ENCODE measurements around the gene SLC22A2. TPM values are rescaled to one million over a fixed set of nuclear protein-coding genes. Genes with fewer than 3 reads are reported as not detected.

SLC22A2 gene
- total RNA-seq, 2 donors from 2014 or later: not detected

DNA sequence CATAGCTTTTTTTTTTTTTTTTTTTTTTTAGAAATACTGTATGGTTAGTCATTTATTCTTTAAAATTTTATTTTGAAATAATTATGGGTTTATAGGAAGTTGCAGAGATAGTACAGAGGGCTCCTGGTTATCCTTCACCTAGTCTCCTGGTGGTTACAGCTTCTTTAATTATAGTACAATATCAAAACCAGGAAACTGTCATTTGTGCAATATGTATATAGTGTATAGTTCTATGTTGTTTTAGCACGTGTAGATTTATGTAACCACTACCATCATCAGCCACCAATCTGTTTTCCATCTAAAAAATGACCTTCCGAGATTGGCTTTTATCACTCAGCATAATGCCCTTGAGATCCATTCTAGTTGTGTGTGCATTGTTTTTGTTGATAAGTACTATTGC lies 54.7 kb downstream of the SLC22A2 start:
- peaks cover 6% of the 10 kb centered on the region in 2 donors for H3K36me3 Mint-ChIP-seq

DNA sequence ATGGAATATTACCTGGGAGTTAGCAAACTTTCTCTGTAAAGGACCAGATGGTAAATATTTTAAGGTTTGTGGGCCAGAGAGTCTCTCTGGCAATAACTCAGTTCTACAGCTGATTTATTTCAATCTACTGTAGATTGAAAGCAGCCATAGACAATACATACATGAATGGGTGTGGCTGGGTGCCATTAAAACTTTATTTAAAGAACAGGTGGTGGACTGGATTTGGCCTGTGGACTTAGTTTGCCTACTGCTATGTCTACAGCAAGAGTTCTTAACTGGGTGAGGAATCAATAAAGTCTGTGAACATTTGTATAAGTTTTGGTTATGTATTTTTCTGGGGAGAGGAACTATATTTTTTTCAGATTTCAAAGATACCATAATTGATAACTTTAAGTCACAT lies 55.1 kb downstream of the SLC22A2 start:
- Mint-ChIP-seq H3K27ac (no peak overlapping the region), H3K9me3 (peaks cover 4 to 17% of the 10 kb centered on the region in 2 donors), H3K36me3 (peaks cover 6% of the 10 kb centered on the region in 2 donors)
- no peak for ATAC-seq
- no peak for DNase-seq (ENCODE audit: low spot score in 2 of 2)

More for the DNA sequence above, 54.7 kb downstream of the SLC22A2 start:
- no peak overlapping the region for H3K27ac Mint-ChIP-seq
- H3K9me3 Mint-ChIP-seq: peaks cover 4 to 17% of the 10 kb centered on the region in 2 donors
- DNase-seq (ENCODE audit: low spot score in 2 of 2) (no peak), ATAC-seq (no peak)

DNA sequence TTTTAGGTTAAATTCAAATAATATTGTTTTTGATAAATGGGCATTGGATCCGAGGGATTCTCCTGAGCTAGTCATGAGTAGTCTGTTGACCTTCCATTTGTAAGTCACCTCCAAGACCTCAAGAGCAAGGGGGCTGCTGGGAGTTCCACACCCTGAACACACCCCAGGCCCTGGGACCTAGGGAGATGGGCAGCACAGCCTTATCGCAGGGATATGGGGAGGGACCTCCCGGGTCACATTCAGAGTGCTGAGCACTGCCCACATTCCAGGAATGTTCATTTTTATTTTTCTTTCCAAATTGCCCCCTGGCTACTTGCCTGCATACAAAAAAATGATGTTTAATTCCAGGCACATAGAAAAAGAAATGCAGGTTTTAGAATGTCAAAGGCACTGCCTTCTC lies 55.5 kb downstream of the SLC22A2 start:
- peaks cover 4 to 16% of the 10 kb centered on the region in 2 donors for H3K9me3 Mint-ChIP-seq
- DNase-seq (ENCODE audit: low spot score in 2 of 2) (no peak), ATAC-seq (no peak)
- H3K36me3 Mint-ChIP-seq: peaks cover 5% of the 10 kb centered on the region in 2 donors
- no peak overlapping the region for H3K27ac Mint-ChIP-seq

DNA sequence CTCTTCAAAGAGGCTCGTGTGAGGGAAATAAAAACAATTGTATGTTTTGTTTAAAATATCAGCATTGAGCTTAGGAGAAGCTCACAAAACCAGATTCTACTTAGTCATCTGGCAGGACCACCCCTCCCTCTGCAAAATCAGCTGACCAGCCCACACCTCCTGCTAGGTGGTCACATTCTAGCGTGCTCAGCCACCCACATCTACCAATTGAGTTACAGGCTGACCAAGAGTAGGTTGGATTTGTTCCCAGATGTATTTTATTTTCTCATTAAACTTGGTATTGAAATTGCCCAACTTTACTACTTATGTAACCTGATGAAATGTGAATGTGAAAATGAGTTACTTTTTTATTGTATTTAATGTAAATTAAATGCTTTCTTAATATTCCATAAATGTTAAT lies 56.2 kb downstream of the SLC22A2 start:
- Mint-ChIP-seq H3K9me3 (peaks cover 4 to 11% of the 10 kb centered on the region in 2 donors), H3K27ac (no peak overlapping the region), H3K36me3 (no peaks in the 10 kb centered on the region)
- DNase-seq (ENCODE audit: low spot score in 2 of 2) (no peak), ATAC-seq (no peak)

DNA sequence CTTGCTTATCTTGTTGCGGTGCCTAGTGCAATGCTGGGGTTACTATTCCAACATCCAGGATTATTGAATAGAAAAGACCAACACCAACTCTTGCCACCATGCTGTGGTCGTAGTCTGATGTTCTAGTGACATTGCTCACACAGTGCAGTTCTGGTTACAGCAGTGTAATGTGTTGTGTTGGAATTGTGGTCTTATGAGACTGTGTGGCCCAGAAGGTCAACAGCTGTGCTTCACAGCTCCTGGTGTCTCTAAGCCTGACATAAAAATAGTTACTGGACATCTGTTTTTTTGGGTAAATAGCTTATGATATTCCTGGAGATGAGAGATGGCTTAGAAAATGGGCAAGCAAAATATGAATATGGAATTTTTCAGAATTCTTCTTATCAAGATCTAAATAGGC lies 57.6 kb downstream of the SLC22A2 start:
- Mint-ChIP-seq H3K9me3 (peaks cover 3 to 11% of the 10 kb centered on the region in 2 donors), H3K36me3 (peaks cover 0 to 6% of the 10 kb centered on the region in 2 donors), H3K27ac (no peak overlapping the region)
- DNase-seq (ENCODE audit: low spot score in 2 of 2): no peak
- ATAC-seq: no peak

DNA sequence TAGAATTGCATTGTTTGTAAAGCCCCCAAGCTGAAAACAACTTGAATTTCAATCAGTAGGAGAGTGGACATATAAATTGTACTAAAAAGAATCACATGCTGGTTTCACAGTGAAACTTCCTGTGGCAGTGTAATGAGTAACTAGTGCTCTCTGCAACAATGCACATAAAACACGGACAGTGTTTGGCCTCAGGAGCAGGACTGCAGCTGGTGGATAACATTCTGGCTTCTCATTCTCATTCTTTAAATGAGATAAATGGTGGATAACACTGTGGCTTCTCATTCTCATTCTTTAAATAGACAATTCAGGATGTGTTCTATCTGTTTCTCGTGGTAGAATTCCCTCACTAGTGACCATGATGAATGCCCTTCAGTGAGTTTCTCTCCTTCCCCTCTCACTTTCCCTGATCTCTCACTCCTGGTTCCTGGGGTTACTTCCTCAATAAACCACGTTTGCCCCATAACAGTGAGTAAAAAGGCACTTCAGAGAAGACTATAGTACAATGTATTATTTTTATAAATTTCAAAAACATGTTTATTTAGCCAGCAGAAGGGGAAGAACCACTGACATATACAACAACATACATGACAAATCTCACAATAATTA lies 59.9 kb downstream of the SLC22A2 start:
- DNase-seq (ENCODE audit: low spot score in 2 of 2): no peak
- Mint-ChIP-seq H3K36me3 (peaks cover 0 to 6% of the 10 kb centered on the region in 2 donors), H3K9me3 (peaks cover 6 to 17% of the 10 kb centered on the region in 2 donors), H3K27ac (no peak overlapping the region)
- no peak for ATAC-seq

DNA sequence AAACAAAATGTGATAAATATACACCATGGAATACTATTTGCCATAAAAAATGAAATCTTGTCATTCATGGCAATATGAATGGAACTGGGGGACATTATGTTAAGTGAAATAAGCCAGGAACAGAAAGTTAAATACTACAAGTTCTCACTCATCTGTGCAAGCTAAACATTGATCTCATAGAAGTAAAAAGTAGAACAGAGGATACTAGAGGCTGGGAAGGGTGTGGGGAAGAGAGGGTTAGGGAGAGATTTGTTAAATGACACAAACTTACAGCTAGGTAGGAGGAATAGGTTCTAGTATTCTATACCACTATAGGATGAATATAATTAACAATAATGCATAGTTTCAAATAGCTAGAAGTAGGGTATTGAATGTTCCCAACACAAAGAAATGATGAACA lies 61.0 kb downstream of the SLC22A2 start:
- ATAC-seq: no peak
- Mint-ChIP-seq H3K36me3 (peaks cover 0 to 6% of the 10 kb centered on the region in 2 donors), H3K9me3 (peaks cover 15 to 21% of the 10 kb centered on the region in 2 donors), H3K27ac (no peak overlapping the region)
- no peak for DNase-seq (ENCODE audit: low spot score in 2 of 2)

DNA sequence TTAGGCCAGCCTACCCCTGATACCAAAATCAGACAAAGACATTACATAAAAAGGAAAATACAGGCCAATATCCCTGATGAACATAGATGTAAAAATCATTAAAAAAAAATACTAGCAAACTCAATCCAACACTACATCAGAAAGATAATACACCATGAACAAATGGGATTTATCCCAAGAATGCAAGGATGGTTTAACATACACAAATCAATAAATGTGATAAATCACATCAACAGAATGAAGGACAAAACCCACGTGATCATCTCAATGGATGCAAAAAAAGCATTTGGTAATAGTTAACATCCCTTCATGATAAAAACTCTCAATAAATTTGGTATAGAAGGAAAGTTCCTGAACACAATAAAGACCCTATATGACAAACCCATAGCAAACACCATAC lies 63.8 kb downstream of the SLC22A2 start:
- Mint-ChIP-seq H3K27ac (no peak overlapping the region), H3K9me3 (peaks cover 21 to 27% of the 10 kb centered on the region in 2 donors), H3K36me3 (peaks cover 0 to 14% of the 10 kb centered on the region in 2 donors)
- ATAC-seq: no peak
- DNase-seq (ENCODE audit: low spot score in 2 of 2): no peak

DNA sequence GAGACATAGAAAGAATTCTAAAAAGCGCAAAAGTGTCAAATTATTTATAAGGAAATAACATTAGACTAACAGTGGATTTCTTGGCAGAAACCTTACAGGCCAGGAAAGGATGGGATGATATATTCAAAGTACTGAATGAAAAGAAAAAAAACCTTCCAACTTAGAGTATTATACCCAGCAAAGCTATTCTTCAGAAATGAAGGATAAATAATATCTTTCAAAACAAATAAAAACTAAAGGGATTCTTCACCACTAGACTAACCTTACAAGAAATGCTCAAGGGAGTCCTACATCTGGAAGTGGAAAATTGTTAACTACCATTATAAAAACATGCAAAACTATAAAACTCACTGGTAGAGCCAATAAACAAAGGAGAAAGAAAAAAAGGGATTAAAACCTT lies 65.8 kb downstream of the SLC22A2 start:
- Mint-ChIP-seq H3K9me3 (peaks cover 21 to 27% of the 10 kb centered on the region in 2 donors), H3K27ac (no peak overlapping the region), H3K36me3 (peaks cover 0 to 14% of the 10 kb centered on the region in 2 donors)
- no peak for ATAC-seq
- DNase-seq (ENCODE audit: low spot score in 2 of 2): no peak

DNA sequence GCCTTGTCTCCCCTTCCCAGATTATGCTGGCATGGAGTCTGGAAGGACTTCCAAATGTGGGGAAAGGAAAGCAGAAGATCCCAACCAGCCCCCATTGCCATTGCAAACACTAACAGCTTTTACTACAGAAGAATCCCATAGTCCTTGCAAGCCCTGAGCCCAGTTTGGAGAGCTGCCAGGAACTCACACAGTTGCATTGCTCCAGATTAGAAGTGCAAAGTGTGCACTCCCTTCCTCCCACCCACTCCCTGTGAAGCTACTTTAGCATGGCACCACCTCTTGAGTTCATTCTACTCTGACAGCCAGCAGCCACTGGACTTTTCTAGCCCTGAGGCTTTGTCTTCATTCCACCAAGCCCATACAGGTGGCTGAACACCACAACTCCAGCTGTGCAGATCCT lies 67.6 kb downstream of the SLC22A2 start:
- Mint-ChIP-seq H3K9me3 (peaks cover 16 to 21% of the 10 kb centered on the region in 2 donors), H3K27ac (no peak overlapping the region), H3K36me3 (peaks cover 0 to 8% of the 10 kb centered on the region in 2 donors)
- ATAC-seq (no peak), DNase-seq (ENCODE audit: low spot score in 2 of 2) (no peak)

DNA sequence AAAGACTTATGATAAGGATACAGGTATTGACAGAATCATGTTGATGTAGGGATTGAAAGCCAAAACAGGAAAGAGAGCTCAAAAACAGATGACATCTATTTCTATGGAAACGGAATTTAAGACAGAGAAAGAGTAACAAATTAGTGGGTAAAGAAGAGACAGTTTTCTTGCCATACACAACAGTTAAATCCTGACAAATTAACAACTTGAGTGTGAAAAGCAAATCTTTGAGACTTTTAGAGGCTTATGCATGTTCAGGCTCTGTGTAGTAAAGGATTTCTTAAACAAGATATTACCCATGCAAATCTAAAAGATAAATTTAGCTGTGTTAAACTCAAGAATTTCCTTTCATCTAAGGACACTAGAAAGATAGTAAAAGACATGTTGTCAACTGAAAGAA lies 68.5 kb downstream of the SLC22A2 start:
- ATAC-seq (no peak), DNase-seq (ENCODE audit: low spot score in 2 of 2) (no peak)
- H3K36me3 Mint-ChIP-seq: peaks cover 0 to 8% of the 10 kb centered on the region in 2 donors
- H3K9me3 Mint-ChIP-seq: peaks cover 16 to 21% of the 10 kb centered on the region in 2 donors
- no peak overlapping the region for H3K27ac Mint-ChIP-seq

DNA sequence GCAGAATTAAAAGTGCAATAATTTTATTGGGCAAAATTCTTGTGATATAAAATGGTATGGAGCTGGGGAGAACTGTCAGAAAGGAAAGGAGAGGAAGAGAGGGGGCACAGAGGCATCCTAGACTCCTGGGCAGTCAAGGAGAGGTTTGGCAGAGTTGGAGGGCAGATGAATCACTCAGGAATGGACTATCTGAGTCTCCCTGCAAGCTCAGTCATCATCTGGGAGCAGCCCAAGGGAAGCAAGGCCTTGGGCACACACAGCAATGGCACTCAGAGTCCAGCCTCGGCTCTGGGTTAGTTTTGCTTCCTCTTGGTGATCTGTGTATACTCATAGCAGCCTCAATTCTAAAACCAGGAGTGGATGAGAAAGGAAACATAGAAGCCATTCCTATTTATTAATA lies 69.8 kb downstream of the SLC22A2 start:
- H3K27ac Mint-ChIP-seq: no peak overlapping the region
- no peak for DNase-seq (ENCODE audit: low spot score in 2 of 2)
- peaks cover 10 to 19% of the 10 kb centered on the region in 2 donors for H3K9me3 Mint-ChIP-seq
- peaks cover 0 to 8% of the 10 kb centered on the region in 2 donors for H3K36me3 Mint-ChIP-seq
- no peak for ATAC-seq

DNA sequence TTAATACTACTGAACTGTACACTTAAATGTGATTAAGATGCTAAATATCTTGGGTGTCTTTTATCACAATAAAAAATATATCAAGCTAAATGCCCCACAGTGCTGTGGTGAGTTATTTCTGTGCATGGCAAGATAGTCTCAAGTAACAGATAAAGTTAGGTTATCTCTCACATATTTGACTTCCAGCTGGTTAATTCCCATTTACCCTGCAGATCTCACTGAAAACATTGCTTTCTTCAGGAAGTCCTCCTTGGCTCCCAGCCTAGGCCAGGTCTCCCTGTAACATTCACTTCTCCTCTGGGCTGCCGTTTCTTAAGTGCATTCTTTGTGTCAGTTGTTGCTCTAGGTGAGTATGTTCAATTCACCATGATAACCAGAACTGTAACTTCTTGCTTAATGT lies 77.9 kb downstream of the SLC22A2 start:
- ATAC-seq: no peak

DNA sequence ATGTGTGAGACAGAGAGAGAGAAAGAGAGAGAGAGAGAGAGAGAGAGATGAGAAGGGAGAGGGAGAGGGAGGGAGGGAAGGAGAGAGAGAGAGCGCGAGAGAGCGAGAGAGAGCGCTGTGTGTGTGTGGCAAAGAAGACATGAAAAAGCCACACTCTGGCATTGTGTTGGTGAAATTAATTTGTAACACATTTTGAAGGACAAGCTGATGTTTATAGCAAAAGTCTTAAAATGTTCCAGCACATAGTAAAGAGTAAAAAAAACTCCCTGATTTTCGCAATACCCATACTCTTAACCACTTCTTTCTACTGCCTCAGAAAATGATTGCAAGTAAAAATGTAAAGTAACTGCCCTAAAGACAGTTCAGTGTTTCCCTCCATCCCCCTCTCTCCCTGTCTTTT lies 80.3 kb downstream of the SLC22A2 start:
- DNase-seq (ENCODE audit: low spot score in 2 of 2) (no peak), ATAC-seq (no peak)
- Mint-ChIP-seq H3K36me3 (no peaks in the 10 kb centered on the region), H3K9me3 (no peaks in the 10 kb centered on the region), H3K27ac (no peak overlapping the region)

More for the DNA sequence above, 77.9 kb downstream of the SLC22A2 start:
- DNase-seq (ENCODE audit: low spot score in 2 of 2): no peak
- Mint-ChIP-seq H3K27ac (no peak overlapping the region), H3K36me3 (no peaks in the 10 kb centered on the region), H3K9me3 (peaks cover 0 to 4% of the 10 kb centered on the region in 2 donors)

DNA sequence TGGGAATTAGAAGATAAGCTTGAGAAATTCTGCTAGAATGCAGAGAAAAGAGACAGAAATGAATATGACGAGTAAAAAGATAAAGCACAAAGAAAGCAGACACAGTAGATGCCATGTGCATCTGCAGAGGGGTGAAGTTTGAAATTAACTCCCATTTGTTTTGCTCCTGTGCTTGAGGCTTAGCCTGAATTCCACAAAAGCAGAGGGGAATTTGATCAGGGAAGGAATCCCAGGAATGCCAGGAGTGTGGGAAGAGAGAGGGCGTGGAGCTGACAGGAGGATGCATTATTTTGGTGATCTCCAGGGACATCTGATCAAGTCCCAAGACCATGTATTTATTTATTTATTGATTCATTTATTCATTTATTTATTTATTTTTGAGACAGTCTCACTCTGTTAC lies 81.4 kb downstream of the SLC22A2 start:
- Mint-ChIP-seq H3K27ac (no peak overlapping the region), H3K36me3 (no peaks in the 10 kb centered on the region), H3K9me3 (no peaks in the 10 kb centered on the region)
- DNase-seq (ENCODE audit: low spot score in 2 of 2) (no peak), ATAC-seq (no peak)

DNA sequence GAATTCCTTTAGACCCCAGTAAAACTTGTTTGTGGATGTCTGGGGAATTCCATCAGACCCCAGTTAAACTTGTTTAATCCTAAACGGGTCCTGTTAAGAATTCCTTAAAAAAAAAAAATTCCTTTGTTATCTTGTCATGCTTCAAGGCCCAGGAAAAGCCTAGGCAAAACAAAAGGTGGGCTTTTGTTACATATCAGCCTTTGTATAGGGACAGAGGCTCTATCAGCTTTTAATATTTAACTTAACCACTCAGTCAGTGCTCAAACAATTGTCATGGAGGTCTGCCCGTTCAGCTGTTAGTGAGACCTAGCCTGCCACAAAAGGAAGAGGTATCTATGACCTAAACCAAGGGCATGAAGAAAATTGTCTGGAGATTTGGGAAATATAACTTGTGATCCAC lies 83.9 kb downstream of the SLC22A2 start:
- ATAC-seq (no peak), DNase-seq (ENCODE audit: low spot score in 2 of 2) (no peak)
- no peaks in the 10 kb centered on the region for H3K36me3 Mint-ChIP-seq
- no peak overlapping the region for H3K27ac Mint-ChIP-seq
- no peaks in the 10 kb centered on the region for H3K9me3 Mint-ChIP-seq

DNA sequence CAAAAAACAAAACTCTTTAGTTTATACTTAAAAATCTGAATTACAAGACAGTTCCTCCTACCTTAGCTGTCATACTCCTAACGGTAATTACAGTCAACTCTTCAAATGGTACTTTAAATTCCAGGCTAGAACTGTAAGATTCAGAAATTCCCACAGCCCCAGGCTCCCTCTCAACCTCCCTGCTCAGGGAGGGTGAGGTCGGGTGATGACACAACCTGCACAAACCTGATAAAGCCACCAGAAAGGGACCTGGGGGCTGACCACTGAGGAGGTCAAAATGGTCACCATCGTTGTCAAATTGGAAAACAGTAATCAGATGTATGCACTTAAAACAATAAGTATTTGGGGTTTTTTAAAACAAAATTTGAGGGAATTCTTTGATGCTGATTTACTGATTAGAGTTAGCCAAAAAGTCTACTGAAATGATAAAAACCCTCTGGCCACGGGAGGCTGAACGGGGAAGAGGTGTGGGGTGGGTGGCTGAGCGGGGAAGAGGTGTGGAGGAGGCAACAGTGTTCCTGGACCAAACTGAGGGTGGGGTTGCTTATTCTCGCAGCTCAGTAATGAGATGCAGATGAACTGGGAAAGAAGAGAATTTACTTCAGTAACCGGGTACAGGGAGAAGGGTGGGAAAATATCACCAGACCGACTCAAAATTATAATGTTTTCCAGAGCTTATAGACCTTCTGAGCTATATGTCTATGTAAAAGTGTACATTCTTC lies 84.7 kb downstream of the SLC22A2 start:
- Mint-ChIP-seq H3K36me3 (no peaks in the 10 kb centered on the region), H3K27ac (no peak overlapping the region), H3K9me3 (no peaks in the 10 kb centered on the region)
- DNase-seq (ENCODE audit: low spot score in 2 of 2): no peak
- ATAC-seq: no peak

DNA sequence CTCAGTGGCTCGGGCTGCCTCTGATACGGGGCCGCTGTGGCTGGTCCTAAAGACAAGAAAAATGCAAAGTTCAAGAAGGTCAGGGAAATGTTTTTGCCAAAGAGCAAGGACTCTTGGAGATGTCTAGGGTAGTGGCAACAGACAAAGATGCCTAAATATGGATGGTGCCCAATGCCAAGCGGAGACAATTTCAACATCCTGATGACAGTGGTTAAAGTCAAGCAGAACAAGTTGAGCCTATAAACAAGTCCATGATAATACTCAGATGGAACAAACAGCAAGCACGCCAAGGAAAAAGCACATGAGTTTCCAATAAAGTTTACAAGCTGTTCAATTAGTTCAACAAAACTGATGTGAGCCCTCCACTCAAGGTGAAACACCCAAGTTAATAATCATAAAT lies 85.9 kb downstream of the SLC22A2 start:
- Mint-ChIP-seq H3K27ac (no peak overlapping the region), H3K9me3 (no peaks in the 10 kb centered on the region), H3K36me3 (no peaks in the 10 kb centered on the region)
- DNase-seq (ENCODE audit: low spot score in 2 of 2): no peak
- no peak for ATAC-seq
